Measurements from ENCODE around the gene NADSYN1.

The NADSYN1 gene

GRCh38 chr11:71463331-71464211 lies 10.6 kb downstream of the NADSYN1 start (continued):
- TF ChIP-seq ZBTB8A (tag by site-specific recombination; IDR thresholded peaks at IDR 0.05) (no peak), ZNF513 (tag by site-specific recombination; IDR thresholded peaks at IDR 0.05) (no peak), ZNF624 (tag by site-specific recombination; IDR thresholded peaks at IDR 0.05) (no peak), ZBTB7A (tag by site-specific recombination; IDR thresholded peaks at IDR 0.05; ENCODE audit: low read depth) (no peak), ZBTB49 (tag by site-specific recombination; IDR thresholded peaks at IDR 0.05; ENCODE audit: low read depth) (no peak)

GRCh38 chr11:71465054-71465453 lies 12.1 kb downstream of the NADSYN1 start:
- peaks cover 0 to 45% of the 10 kb centered on the region in 2 experiments; a peak in 2 of 3 replicates for H3K36me3 ChIP-seq (ENCODE audit: control insufficient read depth in 2 of 2, insufficient read depth in 1 of 2, low read length in 2 of 2)
- POLR2A ChIA-PET: interaction anchor here (0.6 kb wide), 1 partner anchor 10 kb away, joined by 3 read pairs; no protein-coding TSS in a partner anchor
- CTCF ChIA-PET: no interaction called here
- no peak overlapping the region for H3K27ac ChIP-seq (ENCODE audit: extremely low read depth, low read depth, low read length)
- no peak overlapping the region for H3K4me3 ChIP-seq (ENCODE audit: low read depth, low read length)
- TF ChIP-seq ZBTB49 (tag by site-specific recombination; IDR thresholded peaks at IDR 0.05; ENCODE audit: low read depth) (no peak), ZNF280D (tag by site-specific recombination; IDR thresholded peaks at IDR 0.05) (no peak), MZF1 (tag by site-specific recombination; IDR thresholded peaks at IDR 0.05; ENCODE audit: borderline replicate concordance) (no peak), PRDM10 (tag by site-specific recombination; IDR thresholded peaks at IDR 0.05) (no peak), ZNF341 (tag by site-specific recombination; IDR thresholded peaks at IDR 0.05; ENCODE audit: low read depth) (no peak), GLI2 (tag by site-specific recombination; IDR thresholded peaks at IDR 0.05; ENCODE audit: borderline replicate concordance, low read depth) (no peak), ZNF146 (tag by site-specific recombination; IDR thresholded peaks at IDR 0.05) (no peak), ZBTB17 (tag by site-specific recombination; IDR thresholded peaks at IDR 0.05) (no peak), ZNF239 (tag by site-specific recombination; IDR thresholded peaks at IDR 0.05) (no peak)
- H3K4me1 ChIP-seq (ENCODE audit: control insufficient read depth, insufficient read depth, low read length): no peaks in the 10 kb centered on the region
- H3K9me3 ChIP-seq (ENCODE audit: control insufficient read depth, insufficient read depth, low read depth, low read length): no peaks in the 10 kb centered on the region
